ENCODE measurements around the gene TRPV3.

DNA sequence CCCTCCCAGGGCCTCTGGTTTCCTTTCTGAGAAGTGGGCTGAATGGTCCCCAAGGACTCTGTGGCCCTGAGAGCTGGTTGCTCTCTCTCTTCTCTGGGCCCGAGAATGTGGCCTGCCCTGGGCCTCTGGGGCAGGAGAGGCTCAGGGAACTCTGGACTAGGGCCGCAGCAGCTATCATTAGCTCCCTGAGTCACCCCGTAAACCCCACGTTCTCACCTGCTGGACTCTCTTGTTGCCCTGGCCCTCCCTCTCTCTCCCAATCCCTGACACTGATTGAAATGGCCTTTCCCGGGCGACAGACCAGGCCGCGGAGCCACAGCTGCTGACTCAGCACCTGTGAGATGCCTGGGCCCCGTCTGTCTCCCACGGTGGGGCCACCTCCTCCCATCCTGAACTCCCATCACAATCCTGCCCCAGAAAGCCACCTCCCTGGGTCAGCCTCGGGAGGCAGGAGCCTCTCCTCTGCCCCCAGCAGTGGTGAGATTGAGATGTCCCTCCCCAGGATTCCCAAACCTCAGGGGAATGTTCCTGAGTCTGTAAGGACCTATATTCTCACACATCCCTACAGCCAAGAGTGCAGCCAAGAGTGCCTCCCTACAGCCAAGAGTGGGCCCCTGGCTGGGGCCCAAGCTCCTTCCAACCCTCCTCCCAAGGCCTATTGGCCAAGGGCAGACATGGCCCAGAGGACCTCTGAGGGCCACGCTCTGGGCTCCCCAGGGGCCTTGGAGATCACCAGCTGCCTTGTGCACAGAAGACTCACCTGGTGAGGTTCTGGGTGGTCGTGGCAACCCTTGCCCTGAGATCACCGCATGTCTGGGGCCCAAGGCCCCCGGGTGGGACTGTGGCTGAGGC, 470 bp downstream of the TRPV3 start:
- TF ChIP-seq POLR2AphosphoS5 (IDR thresholded peaks at IDR 0.05; ENCODE audit: low read depth, low read length) (no peak), POLR2A (IDR thresholded peaks at IDR 0.05; ENCODE audit: low read depth, low read length) (no peak)
